PC-3 (cell line): Measurements from ENCODE around the gene FAU. TPM values are rescaled to one million over a fixed set of nuclear protein-coding genes. Genes with fewer than 3 reads are reported as not detected.

Experiments used
- ATAC-seq: fragments of 200-7000 bp; cut with Tn5 transposase; 2 replicates; pipeline ENCODE4 v1.9.1; 2020; ENCODE audit warnings: mild to moderate bottlenecking, moderate library complexity
- BruUV-seq: library from RNA; stranded (reverse); fragments of 400-500 nt; replicated peaks from 2 replicates; lab custom pipeline; 2021; lab: Mats Ljungman, UMichigan
- CTCF ChIA-PET: fragments of 300-600 bp; sonication (Branson Sonifier 250); formaldehyde crosslinking; loops from one replicate; lab custom pipeline; 2022; ENCODE audit warnings: antibody characterized with exemption; lab: Charles Lee
- POLR2A ChIA-PET: fragments of 300-600 bp; sonication (Branson Sonifier 250); formaldehyde crosslinking; loops from one replicate; lab custom pipeline; 2022; ENCODE audit warnings: antibody characterized with exemption; ENCODE audit not compliant: unreplicated experiment; lab: Charles Lee
- DNase-seq: peaks from one replicate; pipeline ENCODE4 v3.0.0-alpha.2; 2015
- H2AFZ ChIP-seq: fragments of 300-600 bp; sonication (generic); 2 replicates; pipeline ENCODE4 v1.6.0; 2016; ENCODE audit warnings: antibody characterized with exemption, low read length
- H3F3A ChIP-seq: fragments of 300-600 bp; sonication (generic); one replicate; pipeline ENCODE4 v1.6.0; 2017; ENCODE audit warnings: antibody characterized with exemption, low read length, control low read depth, mild to moderate bottlenecking; ENCODE audit not compliant: unreplicated experiment
- H3K27ac ChIP-seq: fragments of 300-600 bp; sonication (generic); 2 replicates; pipeline ENCODE4 v1.5.1; 2016; ENCODE audit warnings: mild to moderate bottlenecking, low read length
- H3K27me3 ChIP-seq: fragments of 300-600 bp; sonication (generic); 2 replicates; pipeline ENCODE4 v1.6.1; 2016; ENCODE audit warnings: low read length, mixed read lengths
- H3K36me3 ChIP-seq: fragments of 300-600 bp; sonication (generic); 2 replicates; pipeline ENCODE4 v1.6.1; 2016; ENCODE audit warnings: low read depth, mixed run types, low read length, mixed read lengths
- H3K4me1 ChIP-seq: fragments of 300-600 bp; sonication (generic); 2 replicates; pipeline ENCODE4 v1.5.1; 2016; ENCODE audit warnings: low read length; ENCODE audit not compliant: insufficient read depth
- H3K4me2 ChIP-seq: fragments of 300-600 bp; sonication (generic); 2 replicates; pipeline ENCODE4 v1.6.0; 2016; ENCODE audit warnings: low read length
- H3K4me3 ChIP-seq: fragments of 300-600 bp; sonication (generic); 2 replicates; pipeline ENCODE4 v1.5.1; 2016; ENCODE audit warnings: mild to moderate bottlenecking, low read length, mixed read lengths
- H3K79me2 ChIP-seq: fragments of 300-600 bp; sonication (generic); 2 replicates; pipeline ENCODE4 v1.6.1; 2017; ENCODE audit warnings: low read length, mixed read lengths
- H3K9ac ChIP-seq: fragments of 300-600 bp; sonication (generic); 2 replicates; pipeline ENCODE4 v1.6.0; 2016; ENCODE audit warnings: mild to moderate bottlenecking, low read length
- H3K9me2 ChIP-seq: fragments of 300-600 bp; sonication (generic); replicated peaks from 2 replicates; pipeline ENCODE4 v1.6.1; 2016; ENCODE audit warnings: mixed run types, low read length, mixed read lengths
- H3K9me3 ChIP-seq: fragments of 300-600 bp; sonication (generic); 2 replicates; pipeline ENCODE4 v1.6.1; 2016; ENCODE audit warnings: low read length, mixed read lengths
- H4K20me1 ChIP-seq: fragments of 300-600 bp; sonication (generic); 2 replicates; pipeline ENCODE4 v1.6.1; 2016; ENCODE audit warnings: low read length, mixed read lengths
- CTCF ChIP-seq: fragments of 300-600 bp; sonication (generic); conservative IDR thresholded peaks from 2 replicates; pipeline ENCODE4 v1.5.1; 2017; ENCODE audit warnings: antibody characterized with exemption, low read depth, mild to moderate bottlenecking, low read length
- EZH2 ChIP-seq: fragments of 300-600 bp; sonication (generic); IDR thresholded peaks from one replicate; pipeline ENCODE4 v1.6.1; 2017; ENCODE audit warnings: antibody characterized with exemption, mild to moderate bottlenecking, low read length; ENCODE audit not compliant: unreplicated experiment
- EZH2phosphoT487 ChIP-seq: fragments of 300-600 bp; sonication (generic); IDR thresholded peaks from 2 replicates; pipeline ENCODE4 v1.6.1; 2018; ENCODE audit warnings: mild to moderate bottlenecking, antibody characterized with exemption, low read length, borderline replicate concordance
- intact Hi-C: fragments of 100-400 bp; cut with micrococcal nuclease; formaldehyde crosslinking; loops from 2 replicates; pipeline ENCODE4 v1.9.0; 2023
- total RNA-seq: library from RNA; depleted of rRNA; stranded (reverse); fragments of >200 nt; gene quantifications from 2 replicates; pipeline ENCODE4 v1.2.3, GENCODE V29; 2014

The FAU gene
- total RNA-seq, 1 experiment from 2014 or later: 1,157 TPM

- Histone ChIP-seq H3K4me1 (peaks cover 21% of the 10 kb centered on the region), H2AFZ (peak overlapping the region; percentile 82), H3K4me3 (peak overlapping the region; percentile 89), H3K9me2 (no peaks in the 10 kb centered on the region), H3K27me3 (no peaks in the 10 kb centered on the region), H3K36me3 (peaks cover 43% of the 10 kb centered on the region), H3K4me2 (peak overlapping the region; percentile 91), H4K20me1 (no peaks in the 10 kb centered on the region), H3K9ac (peak overlapping the region; percentile 96), H3K79me2 (peaks cover 71% of the 10 kb centered on the region), H3K9me3 (no peaks in the 10 kb centered on the region), H3K27ac (peak overlapping the region; percentile 63), H3F3A (no peaks in the 10 kb centered on the region)
- ChIA-PET CTCF (interaction anchor here (0.6 kb wide), 1 partner anchor 239 kb away, joined by 3 read pairs; no protein-coding TSS in a partner anchor), POLR2A (interaction anchor here (0.6 kb wide), 1 partner anchor 39 kb away, joined by 3 read pairs; the partner anchor contains the start of gene FAU)
- BruUV-seq: TSS peak; percentile 63
- intact Hi-C loops: no loop called here
- ATAC-seq (peak; percentile 2; the same call in 1 of the 2 replicates), DNase-seq (no peak)
- TF ChIP-seq EZH2phosphoT487 (no peak), CTCF (no peak), EZH2 (no peak)
Measured at GRCh38 chr11:65083134-65083833, 38.6 kb downstream of the FAU start.

GRCh38 chr11:65078786-65079342, 43.1 kb downstream of the FAU start:
- Histone ChIP-seq H3K4me2 (no peak overlapping the region), H3K27ac (no peak overlapping the region), H3K9me3 (no peaks in the 10 kb centered on the region), H3K9ac (no peak overlapping the region), H3K79me2 (peaks cover 64% of the 10 kb centered on the region), H3K9me2 (no peaks in the 10 kb centered on the region), H3K27me3 (no peaks in the 10 kb centered on the region), H3K4me1 (peaks cover 12% of the 10 kb centered on the region), H3K4me3 (no peak overlapping the region), H2AFZ (no peak overlapping the region), H4K20me1 (no peaks in the 10 kb centered on the region), H3F3A (no peaks in the 10 kb centered on the region), H3K36me3 (peaks cover 41% of the 10 kb centered on the region)
- BruUV-seq: no TSS peak
- ChIA-PET CTCF (no interaction called here), POLR2A (interaction anchor here (0.6 kb wide), 1 partner anchor 43 kb away, joined by 3 read pairs; the partner anchor contains the start of genes FAU and MRPL49)
- no peak for ATAC-seq
- intact Hi-C loops: loop anchor here (1.0 to 5.0 kb wide), 2 partner anchors 52 to 67 kb away; partner anchors contain the start of genes ARL2 and SNX15
- DNase-seq: no peak
- TF ChIP-seq EZH2 (no peak), EZH2phosphoT487 (no peak), CTCF (no peak)

- TF ChIP-seq CTCF (peak; percentile 77), EZH2phosphoT487 (no peak), EZH2 (no peak)
- peak; percentile 69 for DNase-seq
- POLR2A ChIA-PET: no interaction called here
- Histone ChIP-seq H3K9me3 (no peaks in the 10 kb centered on the region), H3F3A (no peaks in the 10 kb centered on the region), H2AFZ (no peak overlapping the region), H3K36me3 (peaks cover 41% of the 10 kb centered on the region), H3K9me2 (no peaks in the 10 kb centered on the region), H3K4me3 (no peak overlapping the region), H3K27me3 (no peaks in the 10 kb centered on the region), H3K27ac (no peak overlapping the region), H3K79me2 (peaks cover 57% of the 10 kb centered on the region), H3K4me2 (no peak overlapping the region), H3K9ac (no peak overlapping the region), H4K20me1 (no peaks in the 10 kb centered on the region), H3K4me1 (peaks cover 12% of the 10 kb centered on the region)
- intact Hi-C loops: loop anchor here (1.0 to 5.0 kb wide), 2 partner anchors 51 to 66 kb away; partner anchors contain the start of genes ARL2 and SNX15
- no TSS peak for BruUV-seq
- peak; percentile 92 for ATAC-seq
- CTCF ChIA-PET: no interaction called here
Measured at GRCh38 chr11:65078151-65078550, 43.8 kb downstream of the FAU start.
